Mucosa of descending colon (tissue), 3 donors: ENCODE results near the gene CD200R1. TPM values are rescaled to one million over a fixed set of nuclear protein-coding genes. Genes with fewer than 3 reads are reported as not detected.

Experiments
- ATAC-seq: fragments of 200-7000 bp; cut with Tn5 transposase; one replicate; pipeline ENCODE4 v1.9.1; 2020; ENCODE audit warnings: mild to moderate bottlenecking, moderate library complexity
- DNase-seq, 3 donors: peaks; one replicate each; pipeline ENCODE4 v3.0.0-alpha.2; 2020
- H3K36me3 ChIP-seq: fragments of 200-600 bp; one replicate; pipeline ENCODE4 v1.8.0; 2021; ENCODE audit warnings: low read depth, mild to moderate bottlenecking
- H3K4me1 ChIP-seq: fragments of 200-600 bp; one replicate; pipeline ENCODE4 v1.8.0; 2021; ENCODE audit warnings: low read depth, mild to moderate bottlenecking
- H3K4me3 ChIP-seq: fragments of 200-600 bp; one replicate; pipeline ENCODE4 v1.8.0; 2021; ENCODE audit warnings: mild to moderate bottlenecking
- H3K9me3 ChIP-seq: fragments of 200-600 bp; one replicate; pipeline ENCODE4 v1.8.0; 2021; ENCODE audit warnings: mild to moderate bottlenecking
- CTCF ChIP-seq: fragments of 200-600 bp; IDR thresholded peaks from one replicate; pipeline ENCODE4 v1.8.0; 2022; ENCODE audit warnings: antibody characterized with exemption, mild to moderate bottlenecking
- intact Hi-C, 2 donors: fragments of 100-400 bp; cut with DNase I in 1 of 2; cut with micrococcal nuclease in 1 of 2; formaldehyde crosslinking; loops; one replicate each; pipeline versions ENCODE4 v1.11.0 to v1.11.1; 2022; cut with DNase I, micrococcal nuclease
- total RNA-seq, 3 donors: library from RNA; stranded (reverse); fragmentation: NEBNext Ultra II Directional in 2 of 3; extraction: Animal tissue kit (Norgen Biotek cat#: 25700) in 2 of 3; gene quantifications; one replicate each; pipeline versions ENCODE4 v1.2.1 to v1.2.4, GENCODE V29; 2021 to 2023
- donor health status: DM: no; HTN: no; CAD: no; lungs with moderate emphysema.
- donor health status: DM: no; HTN: no; CAD: no.
- donor health status: DM: no; HTN: yes; CAD: no.

Gene CD200R1
- total RNA-seq, 3 donors from 2014 or later, result 0.52 to 2.6 (median 1.8) TPM

- no peak for ATAC-seq
- intact Hi-C loops, result no loop called here
Observed at GRCh38 chr3:112884678-112885290, 90.1 kb downstream of the CD200R1 start.

GRCh38 chr3:112881891-112882290 lies 93.0 kb downstream of the CD200R1 start:
- DNase-seq, result no peak
- Histone ChIP-seq H3K4me3 (no peak overlapping the region), H3K9me3 (no peaks in the 10 kb centered on the region), H3K4me1 (no peaks in the 10 kb centered on the region), H3K36me3 (no peaks in the 10 kb centered on the region)
- intact Hi-C loops, result no loop called here
- ATAC-seq, result no peak
- no peak for TF ChIP-seq CTCF

More at GRCh38 chr3:112884678-112885290, 90.1 kb downstream of the CD200R1 start:
- H3K4me1 ChIP-seq, result no peaks in the 10 kb centered on the region
- no peaks in the 10 kb centered on the region for H3K36me3 ChIP-seq
- DNase-seq, result no peak
- no peak overlapping the region for H3K4me3 ChIP-seq
- no peak for TF ChIP-seq CTCF
- H3K9me3 ChIP-seq, result no peaks in the 10 kb centered on the region

DNA sequence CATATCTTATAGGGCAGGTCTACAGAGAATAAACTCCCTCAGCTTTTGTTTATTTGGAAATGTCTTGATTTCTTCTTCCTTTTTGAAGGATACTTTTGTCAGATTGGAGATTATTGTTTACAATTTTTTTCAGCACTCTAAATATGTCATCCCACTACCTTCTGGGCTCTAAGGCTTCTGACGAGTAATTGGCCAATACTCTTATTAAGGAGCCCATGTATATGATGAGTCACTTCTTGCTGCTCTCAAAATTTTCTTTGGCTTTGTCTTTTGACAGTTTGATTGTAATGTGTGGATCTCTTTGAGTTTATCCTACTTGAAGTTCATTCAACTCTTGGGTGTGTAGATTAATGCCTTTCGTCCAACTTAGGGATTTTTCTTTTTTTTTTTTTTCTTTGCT lies 99.3 kb downstream of the CD200R1 start:
- DNase-seq (no peak), ATAC-seq (no peak)
- TF ChIP-seq CTCF, result no peak
- no peaks in the 10 kb centered on the region for H3K4me1 ChIP-seq
- intact Hi-C loops, result no loop called here
- no peak overlapping the region for H3K4me3 ChIP-seq
- peaks cover 2% of the 10 kb centered on the region for H3K9me3 ChIP-seq
- H3K36me3 ChIP-seq, result no peaks in the 10 kb centered on the region

- intact Hi-C loops, result no loop called here
- Histone ChIP-seq H3K36me3 (no peaks in the 10 kb centered on the region), H3K4me3 (no peak overlapping the region), H3K9me3 (peaks cover 5% of the 10 kb centered on the region), H3K4me1 (no peaks in the 10 kb centered on the region)
- DNase-seq, result no peak
- no peak for TF ChIP-seq CTCF
- ATAC-seq, result no peak
Observed at GRCh38 chr3:112874725-112875124, 100.2 kb downstream of the CD200R1 start.

GRCh38 chr3:112873632-112874031 lies 101.3 kb downstream of the CD200R1 start:
- intact Hi-C loops, result no loop called here
- no peaks in the 10 kb centered on the region for H3K4me1 ChIP-seq
- ATAC-seq, result no peak

More at GRCh38 chr3:112873632-112874031, 101.3 kb downstream of the CD200R1 start:
- peaks cover 5% of the 10 kb centered on the region for H3K9me3 ChIP-seq
- no peaks in the 10 kb centered on the region for H3K36me3 ChIP-seq
- no peak for DNase-seq
- no peak overlapping the region for H3K4me3 ChIP-seq
- no peak for TF ChIP-seq CTCF
